GM12878 (cell line): ENCODE data around the gene KRT80. TPM values are rescaled to one million over a fixed set of nuclear protein-coding genes. Genes with fewer than 3 reads are reported as not detected.

Experiments
- ATAC-seq: fragments of 200-7000 bp; cut with Tn5 transposase; 3 replicates; pipeline ENCODE4 v1.9.1; 2020; ENCODE audit warnings: mild to moderate bottlenecking, moderate library complexity
- BruUV-seq: library from RNA; stranded (reverse); fragments of 400-500 nt; replicated peaks from 2 replicates; lab custom pipeline; 2021; lab: Mats Ljungman, UMichigan
- CTCF ChIA-PET: fragments of 300-600 bp; sonication (Branson Sonifier 250); formaldehyde crosslinking; extraction: SDS; loops from one replicate; lab custom pipeline; 2021; ENCODE audit warnings: inconsistent platforms; lab: Yijun Ruan, JAX
- POLR2A ChIA-PET: fragments of 350-600 bp; formaldehyde crosslinking; extraction: SDS; loops from one replicate; lab custom pipeline; 2021; ENCODE audit warnings: inconsistent platforms; lab: Charles Lee
- RAD21 ChIA-PET: fragments of 300-600 bp; sonication (Branson Sonifier 250); formaldehyde crosslinking; loops from one replicate; lab custom pipeline; 2023; ENCODE audit warnings: antibody characterized with exemption; ENCODE audit not compliant: unreplicated experiment; lab: Charles Lee
- SMC1A ChIA-PET: fragments of 300-600 bp; sonication (Branson Sonifier 250); formaldehyde crosslinking; loops from one replicate; lab custom pipeline; 2023; ENCODE audit not compliant: unreplicated experiment, uncharacterized antibody; lab: Charles Lee
- DNase-seq: peaks from one replicate; pipeline ENCODE4 v3.0.0-alpha.2; 2011; ENCODE audit warnings: low read depth, low spot score
- FAIRE-seq: peaks from 3 replicates; lab custom pipeline; 2011; peaks lifted over from hg19 to GRCh38; lab: Jason Lieb, UNC
- H2AFZ ChIP-seq: 2 replicates; pipeline ENCODE4 v1.6.0; 2011; ENCODE audit warnings: low read depth, low read length, control low read depth; ENCODE audit not compliant: control insufficient read depth
- H3K27ac ChIP-seq: 2 replicates; pipeline ENCODE4 v1.5.1; 2011; ENCODE audit warnings: control low read depth; ENCODE audit not compliant: control insufficient read depth, insufficient read depth
- H3K27me3 ChIP-seq, 2 experiments: replicated peaks in 1 of 2; 2 replicates each; pipeline versions ENCODE4 v1.6.0 to v1.6.1; 2011; ENCODE audit warnings: low read length in 1 of 2; ENCODE audit not compliant: control insufficient read depth in 2 of 2, insufficient read depth in 2 of 2
- H3K36me3 ChIP-seq, 2 experiments: 2 replicates each; pipeline ENCODE4 v1.5.1; 2011; ENCODE audit warnings: low read length in 1 of 2; ENCODE audit not compliant: control insufficient read depth in 2 of 2, insufficient read depth in 2 of 2
- H3K4me1 ChIP-seq: 2 replicates; pipeline ENCODE4 v1.6.1; 2011; ENCODE audit warnings: mild to moderate bottlenecking, low read length, moderate library complexity, mixed read lengths; ENCODE audit not compliant: control insufficient read depth, insufficient read depth
- H3K4me2 ChIP-seq: 2 replicates; pipeline ENCODE4 v1.6.0; 2011; ENCODE audit warnings: control low read depth; ENCODE audit not compliant: control insufficient read depth, insufficient read depth
- H3K4me3 ChIP-seq: fragments of 200-600 bp; sonication (generic); 2 replicates; pipeline ENCODE4 v1.5.1; 2016
- H3K79me2 ChIP-seq: 2 replicates; pipeline ENCODE4 v1.6.0; 2011; ENCODE audit warnings: low read length; ENCODE audit not compliant: control insufficient read depth, insufficient read depth
- H3K9ac ChIP-seq: 2 replicates; pipeline ENCODE4 v1.8.0; 2011; ENCODE audit warnings: low read length, control low read depth, mixed read lengths; ENCODE audit not compliant: control insufficient read depth, insufficient read depth
- H3K9me3 ChIP-seq: replicated peaks from 3 replicates; pipeline ENCODE4 v1.5.1; 2011; ENCODE audit warnings: mild to moderate bottlenecking, low read length; ENCODE audit not compliant: control insufficient read depth, insufficient read depth
- H4K20me1 ChIP-seq: 2 replicates; pipeline ENCODE4 v1.6.0; 2011; ENCODE audit not compliant: control insufficient read depth, insufficient read depth
- ASH2L ChIP-seq: fragments of 300-600, 200-600 bp; sonication (generic); IDR thresholded peaks from 2 replicates; pipeline ENCODE4 v1.6.1; 2017; ENCODE audit warnings: low read depth, mild to moderate bottlenecking, borderline replicate concordance
- ATF2 ChIP-seq: IDR thresholded peaks from 2 replicates; pipeline ENCODE4 v1.6.1; 2012; ENCODE audit warnings: low read length, inconsistent platforms
- ATF7 ChIP-seq: fragments of 450-650 bp; IDR thresholded peaks from 2 replicates; pipeline ENCODE4 v1.6.1; 2016; ENCODE audit warnings: low read depth, mild to moderate bottlenecking
- BCLAF1 ChIP-seq: fragments of 450-650 bp; IDR thresholded peaks from 2 replicates; pipeline ENCODE4 v1.6.1; 2017; ENCODE audit warnings: antibody characterized with exemption, mild to moderate bottlenecking, moderate library complexity
- CREB1 ChIP-seq: IDR thresholded peaks from 2 replicates; pipeline ENCODE4 v1.6.1; 2012; ENCODE audit warnings: low read depth, mild to moderate bottlenecking, inconsistent platforms
- MEF2B ChIP-seq: fragments of 450-650 bp; IDR thresholded peaks from 2 replicates; pipeline ENCODE4 v1.6.1; 2018; ENCODE audit warnings: mild to moderate bottlenecking, moderate library complexity; ENCODE audit not compliant: partially characterized antibody, poor library complexity, severe bottlenecking
- MXI1 ChIP-seq: fragments of 150-350 bp; IDR thresholded peaks from 2 replicates; pipeline ENCODE4 v1.6.1; 2011; ENCODE audit warnings: low read depth, mild to moderate bottlenecking, inconsistent platforms, low read length, improper control_type of control experiment
- NR2C1 ChIP-seq: fragments of 450-650 bp; IDR thresholded peaks from 2 replicates; pipeline ENCODE4 v1.6.1; 2017; ENCODE audit warnings: antibody characterized with exemption, mild to moderate bottlenecking, moderate library complexity
- POLR2A ChIP-seq: IDR thresholded peaks from 2 replicates; pipeline ENCODE4 v1.6.1; 2011; ENCODE audit warnings: low read depth, mild to moderate bottlenecking, low read length
- SREBF1 ChIP-seq: IDR thresholded peaks from 2 replicates; pipeline ENCODE4 v1.6.1; 2012; ENCODE audit warnings: mild to moderate bottlenecking, low read length
- YBX1 ChIP-seq: fragments of 450-650 bp; IDR thresholded peaks from 2 replicates; pipeline ENCODE4 v1.6.1; 2016; ENCODE audit warnings: antibody characterized with exemption
- ZBTB40 ChIP-seq: fragments of 450-650 bp; IDR thresholded peaks from 2 replicates; pipeline ENCODE4 v1.6.1; 2016; ENCODE audit warnings: mild to moderate bottlenecking, moderate library complexity, borderline replicate concordance
- ZNF217 ChIP-seq: fragments of 450-650 bp; IDR thresholded peaks from 2 replicates; pipeline ENCODE4 v1.6.1; 2017; ENCODE audit warnings: antibody characterized with exemption, mild to moderate bottlenecking
- ZNF384 ChIP-seq: IDR thresholded peaks from 2 replicates; pipeline ENCODE4 v1.6.1; 2012; ENCODE audit warnings: low read depth, mild to moderate bottlenecking, low read length, improper control_type of control experiment, borderline replicate concordance
- WGBS: methylation state at CpG from one replicate; pipeline ENCODE4 v1.1.6; 2016; ENCODE audit warnings: low lambda C conversion rate; ENCODE audit not compliant: insufficient replicate concordance, insufficient coverage; ENCODE audit errors: missing lambda C conversion rate; 5-methylcytosine and 5-hydroxymethylcytosine counted together
- in situ Hi-C: fragments of 300-500 bp; cut with MboI; formaldehyde crosslinking; loops from 9 replicates; pipeline ENCODE4 v1.14.3; 2018; ENCODE audit warnings: mixed read lengths
- intact Hi-C: fragments of 100-400 bp; cut with micrococcal nuclease; formaldehyde crosslinking; loops from one replicate; pipeline ENCODE4 v1.14.2; 2022; ENCODE audit not compliant: unreplicated experiment
- polyA plus RNA-seq, 11 experiments: library from polyadenylated mRNA; depleted of rRNA in 4 of 11; unstranded in 6 of 11; stranded (reverse) in 5 of 11; fragments of >200 nt; fragmentation: Nextera tagmentation in 4 of 11; fragmentation: Illumina TruSeq in 1 of 11; extraction: Ambion mirVana in 4 of 11; extraction: Trizol in 1 of 11; gene quantifications; 1 replicate in 1 of 11; 2 replicates in 10 of 11; pipeline versions ENCODE4 v1.2.1 to v1.2.3, GENCODE V29; 2011 to 2016; ENCODE audit warnings: inconsistent platforms in 2 of 11, missing spikeins in 2 of 11, low read depth in 1 of 11
- total RNA-seq, 4 experiments: library from RNA; depleted of rRNA in 3 of 4; stranded (reverse); fragments of >200 nt in 3 of 4; fragmentation: Illumina TruSeq in 1 of 4; extraction: Trizol in 1 of 4; gene quantifications; 2 replicates each; pipeline versions ENCODE4 v1.2.1 to v1.2.3, GENCODE V29; 2013 to 2021
- TF ChIP-seq, protein P1 (sequence below): fragments of 450-650 bp; IDR thresholded peaks from 2 replicates; pipeline ENCODE4 v1.6.1; 2017; ENCODE audit warnings: low read depth, mild to moderate bottlenecking, moderate library complexity

The KRT80 gene
- total and polyA plus RNA-seq, 10 of the 15 experiments (the other 5 are each of a cell fraction or from before 2014, with no cell fraction given), result 0.01 TPM; not detected in 9

DNA sequence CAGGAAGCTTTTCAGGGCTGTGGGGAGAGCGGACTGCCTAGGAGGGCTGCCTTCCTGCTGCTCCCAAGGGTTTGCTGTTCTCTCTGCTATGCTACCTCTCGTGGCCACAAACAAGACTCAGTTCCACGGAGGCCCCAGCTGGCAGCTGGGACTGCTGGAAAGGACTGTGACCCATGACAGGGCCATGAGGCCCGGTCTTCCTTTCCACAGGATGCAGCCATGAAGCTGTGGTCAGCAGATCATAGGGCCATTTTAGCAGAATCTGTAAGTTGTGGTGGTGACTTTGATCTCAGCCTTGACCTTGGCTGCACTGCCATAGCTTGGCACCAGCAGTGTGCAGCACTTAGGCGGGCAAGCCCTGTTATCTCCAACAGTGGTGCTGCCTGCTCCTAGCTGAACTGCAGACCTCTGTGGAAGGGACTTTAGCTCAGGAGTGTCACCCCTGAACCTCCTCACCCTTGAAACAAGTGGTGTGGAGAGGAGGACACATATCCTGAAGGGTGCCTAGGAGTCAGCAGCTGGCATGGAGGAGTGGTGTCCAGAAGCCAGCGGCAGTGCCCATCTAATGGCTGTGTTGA, 12.3 kb downstream of the KRT80 start:
- Histone ChIP-seq H3K9ac (no peak overlapping the region), H3K4me1 (no peaks in the 10 kb centered on the region; the same call in 1 of the 2 replicates), H3K79me2 (no peaks in the 10 kb centered on the region), H3K4me3 (no peak overlapping the region), H3K9me3 (no peaks in the 10 kb centered on the region), H2AFZ (no peak overlapping the region), H4K20me1 (no peaks in the 10 kb centered on the region), H3K27ac (no peak overlapping the region), H3K4me2 (no peak overlapping the region), H3K36me3 (no peaks in the 10 kb centered on the region), H3K27me3 (no peaks in the 10 kb centered on the region; a peak in 1 of 4 replicates)
- ChIA-PET SMC1A (no interaction called here), CTCF (interaction anchor here (1.4 kb wide), 1 partner anchor 42 kb away, joined by 4 read pairs; no protein-coding TSS in a partner anchor), RAD21 (no interaction called here), POLR2A (no interaction called here)
- intact Hi-C loops, result no loop called here
- ATAC-seq (no peak), FAIRE-seq (no peak), DNase-seq (no peak)
- in situ Hi-C loops, result no loop called here
- no TSS peak for BruUV-seq
- 20% methylated on average over 6 of the region's 6 CpGs for WGBS
- TF ChIP-seq ZNF384, result no peak
- TF ChIP-seq ASH2L, result no peak
- TF ChIP-seq SREBF1, result no peak
- TF ChIP-seq ZBTB40, result no peak
- no peak for TF ChIP-seq MEF2B
- TF ChIP-seq, protein P1, sequence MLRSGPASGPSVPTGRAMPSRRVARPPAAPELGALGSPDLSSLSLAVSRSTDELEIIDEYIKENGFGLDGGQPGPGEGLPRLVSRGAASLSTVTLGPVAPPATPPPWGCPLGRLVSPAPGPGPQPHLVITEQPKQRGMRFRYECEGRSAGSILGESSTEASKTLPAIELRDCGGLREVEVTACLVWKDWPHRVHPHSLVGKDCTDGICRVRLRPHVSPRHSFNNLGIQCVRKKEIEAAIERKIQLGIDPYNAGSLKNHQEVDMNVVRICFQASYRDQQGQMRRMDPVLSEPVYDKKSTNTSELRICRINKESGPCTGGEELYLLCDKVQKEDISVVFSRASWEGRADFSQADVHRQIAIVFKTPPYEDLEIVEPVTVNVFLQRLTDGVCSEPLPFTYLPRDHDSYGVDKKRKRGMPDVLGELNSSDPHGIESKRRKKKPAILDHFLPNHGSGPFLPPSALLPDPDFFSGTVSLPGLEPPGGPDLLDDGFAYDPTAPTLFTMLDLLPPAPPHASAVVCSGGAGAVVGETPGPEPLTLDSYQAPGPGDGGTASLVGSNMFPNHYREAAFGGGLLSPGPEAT, result no peak
- no peak for TF ChIP-seq BCLAF1
- TF ChIP-seq ATF2, result no peak
- TF ChIP-seq ZNF217, result no peak
- no peak for TF ChIP-seq POLR2A
- no peak for TF ChIP-seq NR2C1
- no peak for TF ChIP-seq CREB1
- TF ChIP-seq ATF7, result no peak
- TF ChIP-seq YBX1, result no peak
- no peak for TF ChIP-seq MXI1
